GM18868 (cell line): ENCODE measurements around the gene PLXDC2.
"Not testable (repeated sequence)": the region's sequence is repeated elsewhere in the genome, so short reads cannot be mapped to it uniquely, and the experiment has no call there.

Experiments used
- ATAC-seq: cut with Tn5 transposase; IDR thresholded peaks from one replicate; pipeline ENCODE4 v1.9.1; 2021; ENCODE audit warnings: mild to moderate bottlenecking, moderate library complexity; ENCODE audit not compliant: unreplicated experiment

The PLXDC2 gene

DNA sequence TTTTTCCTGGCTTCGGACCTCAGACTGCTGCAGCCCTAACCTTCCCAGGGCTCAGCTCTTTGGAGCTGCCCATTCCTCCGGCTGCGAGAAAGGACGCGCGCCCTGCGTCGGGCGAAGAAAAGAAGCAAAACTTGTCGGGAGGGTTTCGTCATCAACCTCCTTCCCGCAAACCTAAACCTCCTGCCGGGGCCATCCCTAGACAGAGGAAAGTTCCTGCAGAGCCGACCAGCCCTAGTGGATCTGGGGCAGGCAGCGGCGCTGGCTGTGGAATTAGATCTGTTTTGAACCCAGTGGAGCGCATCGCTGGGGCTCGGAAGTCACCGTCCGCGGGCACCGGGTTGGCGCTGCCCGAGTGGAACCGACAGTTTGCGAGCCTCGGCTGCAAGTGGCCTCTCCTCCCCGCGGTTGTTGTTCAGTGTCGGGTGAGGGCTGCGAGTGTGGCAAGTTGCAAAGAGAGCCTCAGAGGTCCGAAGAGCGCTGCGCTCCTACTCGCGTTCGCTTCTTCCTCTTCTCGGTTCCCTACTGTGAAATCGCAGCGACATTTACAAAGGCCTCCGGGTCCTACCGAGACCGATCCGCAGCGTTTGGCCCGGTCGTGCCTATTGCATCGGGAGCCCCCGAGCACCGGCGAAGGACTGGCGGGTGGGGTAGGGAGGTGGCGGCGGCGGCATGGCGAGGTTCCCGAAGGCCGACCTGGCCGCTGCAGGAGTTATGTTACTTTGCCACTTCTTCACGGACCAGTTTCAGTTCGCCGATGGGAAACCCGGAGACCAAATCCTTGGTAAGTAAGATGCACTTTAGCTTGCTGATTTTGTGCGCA, at the start of gene PLXDC2:
Gene PLXDC2 (plus strand): TSS at position 22 of the 820 bp plus-strand sequence.
- ATAC-seq: peak; percentile 48

DNA sequence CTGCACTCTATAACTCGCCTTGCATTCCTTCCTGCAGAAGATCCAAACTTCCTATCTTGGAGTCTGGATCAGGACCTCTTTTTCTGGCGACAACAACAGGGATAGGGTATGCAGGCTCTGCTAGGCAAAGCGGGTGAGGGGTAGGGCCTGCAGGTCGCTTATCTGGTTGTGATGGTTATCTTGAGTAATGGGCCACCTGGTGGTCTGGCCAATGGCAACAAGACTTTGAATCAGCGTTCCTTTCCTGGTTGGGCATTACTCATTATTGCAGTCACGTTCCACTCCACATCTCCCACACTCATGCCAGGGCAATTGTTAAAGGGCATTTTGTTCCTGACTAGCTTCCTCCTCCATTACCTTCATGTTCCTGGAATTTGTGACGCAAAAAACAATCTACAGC, 48.4 kb upstream of the PLXDC2 start:
- no peak for ATAC-seq

DNA sequence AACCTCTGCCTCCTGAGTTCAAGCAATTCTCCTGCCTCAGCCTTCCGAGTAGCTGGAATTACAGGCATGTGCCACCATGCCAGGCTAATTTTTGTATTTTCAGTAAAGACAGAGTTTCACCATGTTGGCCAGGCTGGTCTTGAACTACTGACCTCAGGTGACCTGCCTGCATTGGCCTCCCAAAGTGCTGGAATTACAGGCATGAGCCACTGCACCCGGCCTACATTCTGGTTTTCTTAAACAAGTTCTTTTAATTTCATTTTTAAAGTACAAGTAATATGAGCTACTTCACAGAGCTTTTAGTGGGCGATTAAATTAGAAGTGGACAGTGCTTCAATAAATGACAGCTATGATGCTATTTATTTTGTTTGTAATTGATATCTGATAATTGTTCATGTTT, 46.4 kb upstream of the PLXDC2 start:
- not testable (repeated sequence) for ATAC-seq

DNA sequence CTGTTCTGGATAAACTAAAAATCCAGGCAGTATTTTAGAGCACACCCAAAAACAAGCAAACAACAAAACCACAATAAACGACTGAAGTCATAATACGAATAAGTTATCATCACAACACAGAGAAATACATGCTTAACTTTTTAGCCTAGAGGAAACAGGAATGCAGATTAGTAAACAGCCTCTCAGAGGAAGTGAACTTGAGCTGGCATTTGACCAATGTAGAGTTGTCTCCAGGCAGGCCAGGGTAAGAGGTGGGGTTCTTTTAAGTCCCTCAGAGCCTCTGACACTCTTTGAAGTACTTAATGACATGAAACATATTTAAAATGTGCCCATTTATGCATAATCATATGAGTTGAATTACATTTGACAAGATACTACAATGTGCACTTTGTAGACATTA, 43.3 kb upstream of the PLXDC2 start:
- no peak for ATAC-seq

DNA sequence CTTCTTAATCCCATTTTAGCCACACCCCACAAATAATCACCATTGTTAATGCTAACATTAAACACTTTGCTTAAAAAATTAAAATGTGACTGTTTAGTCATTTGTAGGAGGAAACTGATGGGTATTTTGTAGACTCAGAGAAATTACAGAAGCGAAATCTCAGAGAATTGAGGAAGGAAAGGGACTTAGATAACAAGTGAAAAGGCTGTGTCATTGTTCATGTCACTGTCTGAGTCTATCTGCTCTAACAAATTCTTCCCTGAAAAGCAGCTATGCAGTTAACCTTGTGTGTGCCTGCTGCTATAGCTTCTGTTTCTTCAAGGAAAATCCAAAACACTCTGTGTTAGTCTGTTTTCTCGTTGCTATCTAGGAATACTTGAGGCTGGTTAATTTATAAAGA, 40.9 kb upstream of the PLXDC2 start:
- ATAC-seq: no peak

DNA sequence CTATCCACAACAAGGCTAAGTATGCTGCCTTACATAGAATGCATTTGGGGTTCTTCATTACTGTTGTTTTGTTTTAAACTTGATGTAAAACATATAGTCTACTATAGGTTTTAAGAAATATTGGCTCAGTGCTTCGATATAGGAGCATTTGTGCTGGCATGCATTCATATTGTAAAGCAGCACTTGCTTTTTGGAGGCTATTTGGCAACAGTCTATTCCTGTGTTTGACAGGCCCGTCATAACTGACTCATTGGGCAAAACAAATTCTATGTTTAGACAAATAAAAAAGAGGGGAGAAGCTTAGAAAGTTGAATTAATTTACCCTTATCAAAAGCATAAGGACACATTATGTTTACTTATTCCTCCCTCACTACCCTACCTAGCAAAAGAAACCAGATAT, 38.4 kb upstream of the PLXDC2 start:
- ATAC-seq: no peak

DNA sequence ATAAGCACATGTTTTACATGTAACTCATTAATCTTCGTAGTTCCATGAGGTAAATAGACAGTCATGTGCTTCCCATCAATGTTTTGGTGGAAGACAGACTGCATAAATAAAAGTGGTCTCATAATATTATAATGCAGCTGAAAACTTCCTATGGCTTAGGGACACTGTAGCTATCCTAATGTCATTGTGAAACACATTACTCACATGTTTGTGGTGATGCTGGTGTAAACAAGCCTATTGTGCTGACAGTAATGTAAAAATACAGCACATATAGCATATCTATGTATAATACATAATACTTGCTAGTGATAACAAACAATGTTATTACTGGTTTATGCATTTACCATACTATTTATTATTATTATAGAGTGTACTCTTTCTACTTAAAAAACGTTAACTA, 37.2 kb upstream of the PLXDC2 start:
- no peak for ATAC-seq

DNA sequence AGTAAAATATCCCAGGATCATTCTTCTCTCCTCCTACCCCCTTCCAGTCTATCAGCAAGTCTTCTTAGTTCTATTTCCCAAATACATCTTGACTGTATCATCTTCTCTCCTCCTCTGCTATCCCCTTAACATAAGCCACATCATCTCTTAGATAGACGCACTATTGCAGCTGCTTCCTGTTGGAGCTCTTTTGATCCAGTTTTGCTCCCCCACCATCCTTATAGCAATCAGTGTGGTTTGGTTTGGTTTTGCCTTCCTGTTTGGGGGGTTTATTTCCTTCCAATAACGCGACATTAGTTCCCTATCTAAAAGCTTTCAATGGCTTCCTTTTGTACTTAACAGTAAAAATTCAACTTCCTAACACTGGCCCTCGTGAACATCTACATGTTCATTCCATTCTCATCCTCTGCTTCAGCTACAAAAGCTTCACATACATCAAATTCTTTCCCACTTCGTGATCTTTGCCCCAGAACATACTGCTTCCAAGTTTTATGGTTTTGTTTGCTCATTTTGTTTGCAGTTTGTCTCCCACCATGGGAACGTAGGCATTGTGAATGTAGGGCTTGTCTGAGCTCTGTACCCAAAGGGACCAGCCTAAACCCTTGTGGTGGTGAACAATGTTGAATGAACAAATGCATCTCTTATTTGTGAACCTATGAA, 33.7 kb upstream of the PLXDC2 start:
- ATAC-seq: no peak

DNA sequence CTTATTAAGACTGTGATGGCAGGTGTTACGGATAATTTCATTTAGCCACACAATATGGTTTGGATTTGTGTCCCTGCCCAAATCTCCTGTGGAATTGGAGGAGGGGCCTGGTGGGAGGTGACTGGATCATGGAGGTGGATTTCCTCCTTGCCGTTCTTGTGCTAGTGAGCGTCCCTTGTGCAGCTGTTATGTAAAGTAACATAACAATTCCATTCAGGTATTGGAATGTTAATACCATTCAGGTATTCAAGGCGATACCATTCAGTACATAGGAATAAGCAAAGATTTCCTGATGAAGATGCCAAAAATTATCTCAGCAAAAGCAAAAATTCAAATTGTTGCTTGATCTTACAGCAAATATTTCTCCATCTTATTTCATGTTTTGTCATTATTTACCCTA, 32.5 kb upstream of the PLXDC2 start:
- no peak for ATAC-seq

DNA sequence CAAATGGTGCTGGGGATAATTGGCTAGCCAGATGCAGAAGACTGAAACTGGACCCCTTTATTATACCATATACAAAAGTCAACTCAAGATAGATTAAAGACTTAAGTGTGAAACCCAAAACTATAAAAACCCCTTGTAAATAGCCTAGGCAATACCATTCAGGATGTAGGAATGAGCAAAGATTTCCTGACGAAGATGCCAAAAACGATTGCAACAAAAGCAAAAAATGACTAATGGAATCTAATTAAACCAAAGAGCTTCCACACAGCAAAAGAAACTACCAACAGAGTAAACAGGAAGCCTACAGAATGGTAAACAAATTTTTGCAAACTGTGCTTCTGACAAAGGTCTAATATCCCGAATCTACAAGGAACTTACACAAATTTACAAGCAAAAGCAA, 30.9 kb upstream of the PLXDC2 start:
- ATAC-seq: no peak

DNA sequence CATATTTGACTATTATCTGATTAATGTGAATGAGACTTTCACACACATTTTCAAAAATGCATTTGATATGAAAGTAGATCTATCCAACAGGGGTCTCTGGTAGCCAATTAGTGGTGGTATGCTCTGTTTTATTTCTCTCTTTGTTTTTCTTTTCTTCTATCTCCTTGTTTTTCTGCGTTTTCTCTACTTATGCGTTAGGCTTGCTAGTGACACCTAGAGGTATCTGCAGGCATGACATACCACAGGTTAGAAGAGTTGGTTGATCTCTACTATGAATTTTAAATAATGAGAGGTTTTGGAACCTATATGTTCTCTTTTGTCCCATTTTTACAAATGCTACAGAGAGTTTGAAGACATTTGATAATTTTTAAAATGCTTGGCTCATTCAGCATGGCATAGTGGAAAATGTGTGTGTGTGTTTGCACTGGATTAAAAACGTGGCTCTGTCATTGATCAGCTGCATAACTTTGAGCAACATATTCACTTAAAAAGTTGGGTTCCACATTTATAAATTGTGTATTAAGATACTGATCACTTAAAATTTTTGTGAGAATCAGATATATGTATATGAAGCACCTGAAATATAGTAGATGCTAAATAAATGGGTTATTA, 28.1 kb upstream of the PLXDC2 start:
- peak; percentile 94 for ATAC-seq

DNA sequence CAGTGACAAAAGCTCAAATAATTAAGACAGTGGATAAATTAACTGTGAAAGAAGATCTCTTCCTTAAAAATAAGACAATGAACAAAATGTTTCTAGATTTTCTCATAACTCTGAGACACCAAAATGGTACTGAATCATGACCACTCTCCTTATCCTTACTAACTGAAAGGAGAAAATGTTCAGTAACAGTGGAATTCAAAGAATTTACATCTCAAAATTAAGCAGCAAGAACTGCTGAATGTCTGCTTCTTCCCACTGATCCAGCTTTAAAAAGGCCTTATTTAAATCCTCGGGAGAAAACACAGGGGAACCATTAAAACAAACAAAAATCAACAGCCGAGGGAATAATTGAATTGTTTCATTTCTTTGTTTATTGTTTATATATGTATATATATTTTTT, 27.3 kb upstream of the PLXDC2 start:
- no peak for ATAC-seq

DNA sequence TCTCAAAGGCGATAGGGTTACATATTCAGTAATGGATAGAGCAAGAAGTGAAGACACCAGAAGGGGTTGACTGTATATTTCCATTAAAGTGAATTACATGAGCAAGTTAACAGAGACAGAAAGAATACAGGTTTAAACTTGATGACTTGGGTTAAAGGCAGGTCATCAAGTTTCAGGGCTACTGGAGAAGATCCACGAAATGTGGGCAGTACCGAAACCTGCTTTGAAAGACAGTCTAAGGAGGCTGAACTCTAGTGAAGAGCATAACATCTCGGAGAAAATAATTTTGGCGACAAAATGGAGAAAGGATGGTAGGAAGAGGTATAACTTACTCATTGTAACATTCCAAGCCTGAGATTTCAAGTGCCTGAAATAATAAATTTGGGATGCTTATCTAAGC, 26.6 kb upstream of the PLXDC2 start:
- ATAC-seq: no peak

DNA sequence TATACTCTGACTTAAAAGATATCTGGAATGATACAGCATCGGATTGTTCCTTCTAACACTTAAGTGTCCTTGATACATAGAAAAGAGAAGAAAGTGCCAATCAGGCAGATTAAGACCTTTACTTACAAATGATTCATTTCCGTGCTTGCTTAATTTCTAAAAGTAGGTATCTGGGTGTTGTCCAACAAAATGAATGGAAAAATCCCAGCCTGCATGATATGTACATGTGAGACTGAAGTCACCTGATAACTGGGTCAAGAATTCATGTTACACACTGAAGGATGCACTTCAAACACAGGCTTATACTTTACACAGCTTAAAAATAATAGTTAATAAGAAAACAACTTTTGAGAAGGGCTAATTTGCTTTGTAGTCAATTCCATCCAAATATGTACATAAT, 25.2 kb upstream of the PLXDC2 start:
- ATAC-seq: no peak

DNA sequence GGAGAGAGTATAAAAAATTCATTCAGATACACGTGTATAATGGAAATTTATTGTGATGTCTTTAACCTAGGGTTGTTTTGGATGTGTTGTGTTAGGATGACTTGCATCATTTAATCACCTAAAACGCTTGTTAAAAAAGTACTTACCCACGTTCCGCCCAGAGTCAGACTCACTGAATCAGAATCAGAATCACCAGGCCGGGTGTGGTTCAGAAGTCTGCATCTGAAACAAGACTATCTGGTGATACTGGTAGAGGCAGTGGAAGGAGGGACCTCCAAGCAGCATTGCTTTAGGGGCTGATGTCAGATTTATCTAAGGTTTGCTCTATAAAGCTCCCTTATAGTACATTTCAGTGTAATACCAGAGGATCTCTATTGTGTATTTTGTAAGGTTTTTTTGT, 20.5 kb upstream of the PLXDC2 start:
- no peak for ATAC-seq

DNA sequence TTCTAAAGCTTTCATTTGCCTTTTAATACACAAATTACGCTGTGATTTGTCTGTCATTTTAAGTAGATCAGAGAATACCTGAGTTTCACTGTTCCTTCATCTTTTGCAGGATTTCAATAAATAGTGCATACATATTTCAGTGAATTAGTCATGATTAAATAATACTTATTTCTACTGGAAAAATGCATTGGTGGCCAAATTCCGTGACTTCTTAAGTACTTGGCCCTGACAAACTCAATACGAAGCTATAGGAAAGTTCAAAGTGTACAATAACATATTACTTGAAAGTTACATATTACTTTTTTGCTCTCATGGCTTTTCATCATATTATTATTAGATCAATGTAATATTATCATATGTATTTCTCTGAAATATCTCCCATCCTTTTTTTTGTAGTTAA, 16.1 kb upstream of the PLXDC2 start:
- no peak for ATAC-seq

DNA sequence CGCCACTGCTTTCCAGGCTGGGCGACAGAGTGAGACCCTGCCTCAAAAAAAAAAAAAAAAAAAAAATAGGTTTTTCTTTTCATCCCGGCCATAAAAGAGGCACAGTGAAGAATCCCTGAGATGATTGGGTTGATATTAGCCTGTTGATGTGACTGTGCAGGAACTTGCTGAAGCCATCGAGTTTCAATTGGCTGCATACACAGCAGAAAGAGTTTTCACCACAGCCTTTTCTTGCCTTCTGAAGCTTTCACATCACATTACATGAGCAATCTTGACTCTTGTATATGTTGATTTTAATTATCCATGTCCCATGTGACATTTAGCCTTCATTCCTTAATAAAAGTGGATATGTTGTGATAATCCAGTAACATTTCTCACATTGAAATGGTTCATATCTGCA, 14.9 kb upstream of the PLXDC2 start:
- ATAC-seq: no peak

DNA sequence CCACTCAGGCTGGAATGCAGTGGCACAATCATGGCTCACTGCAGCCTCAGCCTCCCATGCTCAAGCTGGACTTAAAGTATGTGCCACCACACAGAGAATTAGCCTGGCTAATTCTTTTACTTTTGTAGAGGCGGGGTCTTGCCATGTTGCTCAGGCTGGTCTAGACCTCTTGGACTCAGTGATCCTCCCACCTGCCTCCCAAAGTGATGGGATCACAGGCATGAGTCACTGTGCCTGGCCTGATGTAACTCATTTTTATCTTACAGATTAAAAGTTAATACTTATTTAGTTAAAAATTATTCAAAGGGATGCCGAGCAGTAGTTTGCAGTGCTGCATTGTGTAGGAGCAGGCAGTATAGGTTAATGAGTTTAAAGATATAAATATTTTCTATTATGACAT, 12.6 kb upstream of the PLXDC2 start:
- no peak for ATAC-seq

DNA sequence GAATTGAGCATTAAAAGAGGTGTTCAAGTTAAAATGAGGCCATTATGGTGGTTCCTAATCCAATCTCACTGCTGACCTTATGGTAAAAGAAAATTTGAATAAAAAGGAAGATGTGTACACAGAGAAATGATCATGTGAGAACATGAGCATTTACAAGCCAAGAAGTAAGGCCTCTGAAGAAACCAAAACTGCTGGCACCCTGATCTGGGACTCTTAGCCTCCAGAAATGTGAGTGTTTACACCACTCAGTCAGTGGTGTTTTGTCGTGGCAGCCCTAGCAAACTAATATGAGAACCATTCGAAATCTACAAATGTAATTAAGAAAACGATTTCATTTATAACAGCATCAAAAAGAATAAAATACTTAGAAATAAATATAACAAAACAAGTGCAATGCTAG, 6.8 kb upstream of the PLXDC2 start:
- ATAC-seq: no peak

DNA sequence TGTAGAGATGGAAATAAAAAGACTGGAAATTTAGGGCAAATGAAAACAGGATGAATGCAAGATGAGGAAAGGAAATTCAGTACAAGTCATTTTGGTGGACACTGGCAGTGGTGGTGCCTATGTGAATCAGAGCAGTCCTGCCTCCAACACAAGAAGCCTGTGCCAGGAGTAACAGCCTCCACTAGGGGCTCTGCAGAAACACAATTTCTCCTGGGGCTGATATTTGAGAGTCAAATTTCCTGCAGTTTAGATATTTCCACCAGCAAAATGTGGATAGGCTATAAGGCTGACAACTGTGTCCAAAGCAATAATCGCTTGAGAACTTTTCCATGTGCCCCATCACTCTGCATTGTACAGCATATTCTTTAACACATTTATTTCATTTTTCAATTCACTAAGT, 4.7 kb upstream of the PLXDC2 start:
- ATAC-seq: no peak

DNA sequence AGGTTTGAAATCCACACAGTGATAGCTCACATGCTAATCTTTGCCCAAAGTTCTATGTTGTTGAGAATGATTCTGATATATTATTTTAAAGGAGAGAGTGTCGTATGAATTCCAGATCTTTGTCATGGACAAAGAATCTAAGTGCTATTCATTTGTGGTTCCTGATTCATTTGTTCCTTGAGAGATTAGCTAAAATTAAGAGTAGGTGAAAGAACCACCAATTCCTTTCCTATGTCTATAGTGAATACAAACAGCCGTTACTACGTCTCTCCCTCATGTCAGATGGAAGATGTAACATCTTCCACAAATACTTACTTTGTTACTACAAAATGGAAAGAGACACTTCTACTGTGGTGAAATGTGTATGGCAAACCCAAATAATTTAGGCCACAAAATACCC, 3.3 kb upstream of the PLXDC2 start:
- ATAC-seq: no peak

DNA sequence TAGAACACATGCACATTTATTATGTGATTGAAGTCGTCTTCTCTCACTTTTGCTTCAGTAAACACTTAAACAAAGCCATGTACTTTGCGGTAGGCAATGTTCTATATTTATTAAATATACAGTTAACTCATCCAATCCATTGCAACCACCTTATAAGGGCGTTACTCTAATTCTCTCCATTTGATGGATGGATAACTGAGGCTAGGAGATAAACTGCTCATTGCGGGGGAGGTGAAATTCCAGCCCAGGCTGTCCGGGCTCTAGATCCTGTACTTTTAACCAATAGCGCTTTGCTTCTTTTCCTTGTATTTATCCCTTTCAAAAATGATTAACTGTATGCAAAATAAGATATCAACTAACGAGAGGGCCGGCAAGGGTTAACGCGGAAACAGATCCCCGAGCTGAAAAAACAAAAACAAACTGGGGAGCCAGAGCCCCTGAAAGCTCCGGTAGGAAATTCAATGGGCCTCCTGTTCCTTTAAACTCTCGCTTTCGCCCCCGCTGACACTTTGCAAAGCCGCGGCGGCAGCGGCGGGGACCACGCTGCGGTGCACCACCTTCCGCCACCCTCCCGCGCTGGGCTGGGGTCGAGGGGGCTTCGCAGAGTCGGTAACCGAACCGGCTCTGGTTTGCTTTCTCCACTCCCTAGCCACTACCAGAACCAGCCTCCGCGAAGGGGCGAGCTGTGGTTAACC, 1.0 kb upstream of the PLXDC2 start:
- ATAC-seq: no peak
